Endothelial cell of umbilical vein (primary cell): Measurements from ENCODE around the gene NNT. TPM values are rescaled to one million over a fixed set of nuclear protein-coding genes. Genes with fewer than 3 reads are reported as not detected.

Experiments used
- BruUV-seq: library from RNA; stranded (reverse); fragments of 400-500 nt; replicated peaks from 2 replicates; lab custom pipeline; 2021; lab: Mats Ljungman, UMichigan
- CTCF ChIA-PET: fragments of 300-600, 350-600 bp; sonication (Branson Sonifier 250); formaldehyde crosslinking; loops from one replicate; lab custom pipeline; 2021; ENCODE audit warnings: antibody characterized with exemption, inconsistent platforms; lab: Charles Lee
- POLR2A ChIA-PET: fragments of 300-600, 350-600 bp; sonication (Branson Sonifier 250); formaldehyde crosslinking; loops from one replicate; lab custom pipeline; 2021; ENCODE audit warnings: antibody characterized with exemption, inconsistent platforms; lab: Charles Lee
- DNase-seq: peaks from one replicate; pipeline ENCODE4 v3.0.0-alpha.2; 2011; ENCODE audit warnings: low read depth, low spot score
- FAIRE-seq: peaks from 2 replicates; lab custom pipeline; 2011; peaks lifted over from hg19 to GRCh38; lab: Jason Lieb, UNC
- H2AFZ ChIP-seq: 2 replicates; pipeline ENCODE4 v1.6.0; 2012; ENCODE audit warnings: low read depth, low read length, control low read depth, inconsistent platforms
- H3K27ac ChIP-seq: 2 replicates; pipeline ENCODE4 v1.5.1; 2011; ENCODE audit warnings: low read depth, mild to moderate bottlenecking, control low read depth, low read length, moderate library complexity; ENCODE audit not compliant: insufficient read depth
- H3K27me3 ChIP-seq, 2 experiments: 2 replicates each; pipeline versions ENCODE4 v1.6.0 to v1.6.1; 2011; ENCODE audit warnings: low read length in 2 of 2, mixed read lengths in 1 of 2; ENCODE audit not compliant: control insufficient read depth in 2 of 2, insufficient read depth in 2 of 2
- H3K36me3 ChIP-seq, 2 experiments: 2 replicates in 1 of 2; 3 replicates in 1 of 2; pipeline ENCODE4 v1.5.1; 2011; ENCODE audit warnings: low read length in 2 of 2, mild to moderate bottlenecking in 1 of 2, moderate library complexity in 1 of 2; ENCODE audit not compliant: control insufficient read depth in 2 of 2, insufficient read depth in 2 of 2; ENCODE audit errors: extremely low read depth in 1 of 2
- H3K4me1 ChIP-seq: 3 replicates; pipeline ENCODE4 v1.5.1; 2011; ENCODE audit warnings: mild to moderate bottlenecking, low read length; ENCODE audit not compliant: control insufficient read depth, insufficient read depth; ENCODE audit errors: extremely low read depth
- H3K4me2 ChIP-seq: 2 replicates; pipeline ENCODE4 v1.6.1; 2011; ENCODE audit warnings: low read length, control low read depth, mixed read lengths; ENCODE audit not compliant: insufficient read depth
- H3K4me3 ChIP-seq, 3 experiments: fragments of 200-600 bp in 1 of 3; sonication (generic), shearing (Covaris generic) in 1 of 3; replicated peaks in 1 of 3; 2 replicates each; pipeline ENCODE4 v1.5.1; 2011 to 2016; ENCODE audit warnings: control low read depth in 3 of 3, low read length in 3 of 3, mild to moderate bottlenecking in 2 of 3, inconsistent platforms in 1 of 3, low read depth in 1 of 3, moderate library complexity in 1 of 3; ENCODE audit not compliant: insufficient read depth in 1 of 3
- H3K79me2 ChIP-seq: 2 replicates; pipeline ENCODE4 v1.6.0; 2012; ENCODE audit warnings: low read length, inconsistent platforms; ENCODE audit not compliant: control insufficient read depth, insufficient read depth
- H3K9ac ChIP-seq: replicated peaks from 2 replicates; pipeline ENCODE3; 2011; ENCODE audit warnings: low read length, control low read depth; ENCODE audit not compliant: insufficient read depth; ENCODE audit errors: extremely low read depth
- H3K9me1 ChIP-seq: replicated peaks from 3 replicates; pipeline ENCODE4 v1.6.0; 2011; ENCODE audit warnings: mild to moderate bottlenecking, low read length; ENCODE audit not compliant: control insufficient read depth, insufficient read depth; ENCODE audit errors: extremely low read depth
- H3K9me3 ChIP-seq: replicated peaks from 2 replicates; pipeline ENCODE4 v1.5.1; 2012; ENCODE audit warnings: low read length, inconsistent platforms; ENCODE audit not compliant: control insufficient read depth, insufficient read depth
- H4K20me1 ChIP-seq: replicated peaks from 2 replicates; pipeline ENCODE3; 2011; ENCODE audit warnings: mild to moderate bottlenecking, low read length; ENCODE audit not compliant: control insufficient read depth, insufficient read depth; ENCODE audit errors: extremely low read depth
- EZH2 ChIP-seq: IDR thresholded peaks from 2 replicates; pipeline ENCODE4 v1.6.1; 2012; ENCODE audit warnings: borderline replicate concordance, low read depth, mild to moderate bottlenecking, moderate library complexity, low read length, inconsistent platforms; ENCODE audit not compliant: severe bottlenecking
- FOS ChIP-seq: IDR thresholded peaks from 2 replicates; pipeline ENCODE4 v1.6.1; 2011; ENCODE audit warnings: mild to moderate bottlenecking, low read length, moderate library complexity, borderline replicate concordance; ENCODE audit not compliant: insufficient read depth
- GATA2 ChIP-seq: IDR thresholded peaks from 2 replicates; pipeline ENCODE4 v1.7.0; 2011; ENCODE audit warnings: low read depth, mild to moderate bottlenecking, moderate library complexity, mixed read lengths, low read length; ENCODE audit not compliant: insufficient read length, insufficient read depth
- JUN ChIP-seq: IDR thresholded peaks from 2 replicates; pipeline ENCODE4 v1.6.1; 2011; ENCODE audit warnings: borderline replicate concordance, low read depth; ENCODE audit not compliant: insufficient read length, insufficient read depth
- MYC ChIP-seq: IDR thresholded peaks from one replicate; pipeline ENCODE4 v1.6.1; 2011; ENCODE audit warnings: mild to moderate bottlenecking, low read depth, low read length
- POLR2A ChIP-seq: IDR thresholded peaks from 2 replicates; pipeline ENCODE4 v1.6.1; 2012; ENCODE audit warnings: low read depth, mild to moderate bottlenecking, control low read depth, low read length
- POLR2AphosphoS5 ChIP-seq: IDR thresholded peaks from 2 replicates; pipeline ENCODE4 v1.6.1; 2012; ENCODE audit warnings: low read depth, mild to moderate bottlenecking, control low read depth, low read length, moderate library complexity; ENCODE audit not compliant: insufficient read depth
- dilution Hi-C: fragments of 300-500 bp; cut with MboI; formaldehyde crosslinking; loops from one replicate; pipeline ENCODE4 v1.15.0; 2019; ENCODE audit warnings: low sequenced_read_pairs; ENCODE audit not compliant: extremely low pct_ligation_motif_present
- intact Hi-C: fragments of 100-400 bp; cut with micrococcal nuclease; formaldehyde crosslinking; loops from one replicate; pipeline ENCODE4 v1.10.0; 2022
- polyA plus RNA-seq, 4 experiments: library from polyadenylated mRNA; depleted of rRNA in 3 of 4; stranded (reverse) in 3 of 4; unstranded in 1 of 4; fragments of >200 nt; gene quantifications; 2 replicates each; pipeline versions ENCODE4 v1.2.1 to v1.2.3, GENCODE V29; 2011 to 2012; ENCODE audit warnings: missing spikeins in 1 of 4
- total RNA-seq: library from RNA; stranded (reverse); gene quantifications from 2 replicates; pipeline ENCODE4 v1.2.3, GENCODE V29; 2021
- TF ChIP-seq, protein P1 (sequence below), 2 donors: IDR thresholded peaks; 1 replicate in 1 of 2; 2 replicates in 1 of 2; pipeline ENCODE4 v1.5.1; 2011; ENCODE audit warnings: low read length in 2 of 2, mild to moderate bottlenecking in 2 of 2, moderate library complexity in 2 of 2, control low read depth in 1 of 2, inconsistent platforms in 1 of 2, low read depth in 1 of 2; ENCODE audit not compliant: insufficient read depth in 1 of 2; ENCODE audit errors: extremely low read depth in 1 of 2
- TF ChIP-seq, protein P2 (sequence below): IDR thresholded peaks from 2 replicates; pipeline ENCODE4 v1.6.1; 2011; ENCODE audit not compliant: insufficient read depth, insufficient read length

NNT gene
- total and polyA plus RNA-seq, 2 donors (not counting 3 experiments of a cell fraction or from before 2014, with no cell fraction given) = 38.2 to 82.5 TPM

DNA sequence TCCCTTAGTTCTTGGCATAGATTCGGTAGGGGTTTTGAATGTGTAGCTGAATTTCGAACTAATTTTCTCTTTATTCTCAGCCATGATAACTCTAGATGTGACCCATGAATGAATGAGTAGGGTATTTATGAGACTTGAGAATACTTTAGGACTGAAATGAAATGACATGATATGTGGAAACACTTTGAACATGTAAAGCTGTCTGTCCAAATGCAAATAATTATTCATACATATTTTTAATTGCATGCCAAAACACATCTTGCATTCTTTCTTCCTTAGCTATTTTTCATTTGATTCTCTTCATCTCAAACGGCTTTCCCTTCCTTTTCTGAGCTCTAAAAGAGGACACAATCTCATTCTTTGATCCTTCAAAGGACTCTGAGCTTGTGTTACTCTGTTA, 3.4 kb downstream of the NNT start:
- H3K4me1 ChIP-seq = peaks cover 24% of the 10 kb centered on the region
- intact Hi-C loops (no loop called here), dilution Hi-C loops (no loop called here)
- no peaks in the 10 kb centered on the region for H3K36me3 ChIP-seq
- H3K9ac ChIP-seq = no peak overlapping the region
- no peaks in the 10 kb centered on the region for H3K27me3 ChIP-seq
- no TSS peak for BruUV-seq
- H4K20me1 ChIP-seq = no peaks in the 10 kb centered on the region
- H3K9me3 ChIP-seq = no peaks in the 10 kb centered on the region
- ChIA-PET POLR2A (no interaction called here), CTCF (interaction anchor here (1.7 kb wide), 1 partner anchor 25 kb away, joined by 6 read pairs; no protein-coding TSS in a partner anchor)
- TF ChIP-seq, protein P1, sequence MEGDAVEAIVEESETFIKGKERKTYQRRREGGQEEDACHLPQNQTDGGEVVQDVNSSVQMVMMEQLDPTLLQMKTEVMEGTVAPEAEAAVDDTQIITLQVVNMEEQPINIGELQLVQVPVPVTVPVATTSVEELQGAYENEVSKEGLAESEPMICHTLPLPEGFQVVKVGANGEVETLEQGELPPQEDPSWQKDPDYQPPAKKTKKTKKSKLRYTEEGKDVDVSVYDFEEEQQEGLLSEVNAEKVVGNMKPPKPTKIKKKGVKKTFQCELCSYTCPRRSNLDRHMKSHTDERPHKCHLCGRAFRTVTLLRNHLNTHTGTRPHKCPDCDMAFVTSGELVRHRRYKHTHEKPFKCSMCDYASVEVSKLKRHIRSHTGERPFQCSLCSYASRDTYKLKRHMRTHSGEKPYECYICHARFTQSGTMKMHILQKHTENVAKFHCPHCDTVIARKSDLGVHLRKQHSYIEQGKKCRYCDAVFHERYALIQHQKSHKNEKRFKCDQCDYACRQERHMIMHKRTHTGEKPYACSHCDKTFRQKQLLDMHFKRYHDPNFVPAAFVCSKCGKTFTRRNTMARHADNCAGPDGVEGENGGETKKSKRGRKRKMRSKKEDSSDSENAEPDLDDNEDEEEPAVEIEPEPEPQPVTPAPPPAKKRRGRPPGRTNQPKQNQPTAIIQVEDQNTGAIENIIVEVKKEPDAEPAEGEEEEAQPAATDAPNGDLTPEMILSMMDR (IDR thresholded peaks at IDR 0.05; ENCODE audit: extremely low read depth in 1 of 2, insufficient read depth in 1 of 2, low read depth in 1 of 2, low read length in 2 of 2) = no peak
- no peak for TF ChIP-seq FOS
- TF ChIP-seq EZH2 = no peak
- TF ChIP-seq JUN = no peak
- TF ChIP-seq POLR2AphosphoS5 = no peak
- TF ChIP-seq MYC = no peak
- TF ChIP-seq, protein P2, sequence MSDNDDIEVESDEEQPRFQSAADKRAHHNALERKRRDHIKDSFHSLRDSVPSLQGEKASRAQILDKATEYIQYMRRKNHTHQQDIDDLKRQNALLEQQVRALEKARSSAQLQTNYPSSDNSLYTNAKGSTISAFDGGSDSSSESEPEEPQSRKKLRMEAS = no peak
- TF ChIP-seq POLR2A = no peak
- no peak for TF ChIP-seq GATA2
- H3K79me2 ChIP-seq = peaks cover 26% of the 10 kb centered on the region
- FAIRE-seq (no peak), DNase-seq (no peak)
- H3K4me2 ChIP-seq = no peak overlapping the region
- no peak overlapping the region for H2AFZ ChIP-seq
- no peak overlapping the region for H3K27ac ChIP-seq
- H3K4me3 ChIP-seq = no peak overlapping the region
- H3K9me1 ChIP-seq = peaks cover 1% of the 10 kb centered on the region
